GM21737 (cell line): ENCODE results near the gene PRSS56.
"Not testable (repeated sequence)": the region's sequence is repeated elsewhere in the genome, so short reads cannot be mapped to it uniquely, and the experiment has no call there.

Experiments
- ATAC-seq: cut with Tn5 transposase; IDR thresholded peaks from one replicate; pipeline ENCODE4 v1.9.1; 2021; ENCODE audit warnings: mild to moderate bottlenecking, moderate library complexity; ENCODE audit not compliant: unreplicated experiment

The PRSS56 gene

GRCh38 chr2:232568161-232568560, 48.0 kb downstream of the PRSS56 start:
- ATAC-seq: no peak

GRCh38 chr2:232569541-232569940, 49.4 kb downstream of the PRSS56 start:
- no peak for ATAC-seq

DNA sequence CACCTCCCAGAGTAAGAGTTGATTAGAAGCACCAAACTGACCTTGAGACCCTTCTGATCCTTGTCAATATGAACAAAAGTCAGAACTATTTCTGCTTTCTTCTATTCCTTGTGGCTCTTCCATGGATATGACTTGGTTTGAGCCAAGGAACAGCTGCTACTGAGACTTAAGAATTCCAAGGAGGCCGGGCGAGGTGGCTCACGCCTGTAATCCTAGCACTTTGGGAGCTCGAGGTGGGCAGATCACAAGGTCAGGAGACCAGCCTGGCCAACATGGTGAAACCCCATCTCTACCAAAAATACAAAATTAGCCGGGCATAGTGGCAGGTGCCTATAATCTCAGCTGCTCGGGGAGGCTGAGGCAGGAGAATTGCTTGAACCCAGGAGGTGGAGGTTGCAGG, 50.3 kb downstream of the PRSS56 start:
- ATAC-seq: not testable (repeated sequence)

GRCh38 chr2:232571026-232571474, 50.9 kb downstream of the PRSS56 start:
- ATAC-seq: no peak

GRCh38 chr2:232573042-232573441, 52.9 kb downstream of the PRSS56 start:
- ATAC-seq: no peak

- no peak for ATAC-seq
These were observed 53.7 kb downstream of the PRSS56 start for GRCh38 chr2:232573771-232574435.

GRCh38 chr2:232574674-232575403, 54.7 kb downstream of the PRSS56 start:
- no peak for ATAC-seq
